Measurements from ENCODE around the gene NFYC.

NFYC gene

DNA sequence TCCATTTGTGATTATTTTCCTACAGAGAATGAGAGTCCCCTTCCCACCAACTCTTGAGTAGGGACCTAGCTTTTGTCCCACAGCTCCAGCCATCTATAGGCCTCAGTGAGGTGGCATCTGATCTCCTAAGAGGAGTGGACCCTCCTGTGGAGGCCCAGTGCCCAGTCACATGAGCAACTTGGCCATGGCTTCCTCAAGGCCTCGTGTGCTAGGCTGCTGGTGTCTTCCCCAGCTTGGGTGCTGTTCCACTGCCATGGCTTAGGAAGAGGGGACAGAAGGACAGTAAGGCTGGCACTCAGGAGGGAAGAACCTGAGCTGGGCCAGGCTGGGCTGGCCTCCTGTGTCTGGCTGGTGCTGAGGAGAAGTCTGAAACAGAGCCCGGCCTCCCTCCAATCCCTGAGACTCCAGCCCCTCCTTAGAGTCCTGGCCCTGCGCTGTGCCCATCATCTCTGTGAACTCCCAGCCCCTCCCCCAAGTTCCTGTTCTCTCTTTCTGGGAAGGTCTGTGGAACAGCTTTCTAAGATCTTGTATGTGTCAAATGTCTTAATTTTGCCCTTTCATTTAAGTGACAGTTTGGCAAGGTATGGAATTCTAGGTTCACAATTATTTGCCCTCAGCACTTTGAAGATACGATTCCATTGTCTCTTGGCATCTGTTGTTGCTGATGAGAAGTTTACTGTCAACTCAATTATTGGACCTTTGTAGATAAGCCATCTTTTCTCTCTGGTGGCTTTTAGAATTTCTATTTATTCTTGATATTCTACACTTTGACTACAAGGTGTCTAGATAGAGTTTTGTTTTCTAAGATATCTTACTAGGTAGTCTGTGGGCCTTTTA lies 85.0 kb downstream of the NFYC start:
- TF ChIP-seq SIN3A (IDR thresholded peaks at IDR 0.05; ENCODE audit: borderline replicate concordance, insufficient read depth, low read length): no peak
- no peak for TF ChIP-seq FOXP2 (optimal IDR thresholded peaks at IDR 0.05; ENCODE audit: borderline replicate concordance, extremely low read depth, extremely low read length, insufficient read depth)

DNA sequence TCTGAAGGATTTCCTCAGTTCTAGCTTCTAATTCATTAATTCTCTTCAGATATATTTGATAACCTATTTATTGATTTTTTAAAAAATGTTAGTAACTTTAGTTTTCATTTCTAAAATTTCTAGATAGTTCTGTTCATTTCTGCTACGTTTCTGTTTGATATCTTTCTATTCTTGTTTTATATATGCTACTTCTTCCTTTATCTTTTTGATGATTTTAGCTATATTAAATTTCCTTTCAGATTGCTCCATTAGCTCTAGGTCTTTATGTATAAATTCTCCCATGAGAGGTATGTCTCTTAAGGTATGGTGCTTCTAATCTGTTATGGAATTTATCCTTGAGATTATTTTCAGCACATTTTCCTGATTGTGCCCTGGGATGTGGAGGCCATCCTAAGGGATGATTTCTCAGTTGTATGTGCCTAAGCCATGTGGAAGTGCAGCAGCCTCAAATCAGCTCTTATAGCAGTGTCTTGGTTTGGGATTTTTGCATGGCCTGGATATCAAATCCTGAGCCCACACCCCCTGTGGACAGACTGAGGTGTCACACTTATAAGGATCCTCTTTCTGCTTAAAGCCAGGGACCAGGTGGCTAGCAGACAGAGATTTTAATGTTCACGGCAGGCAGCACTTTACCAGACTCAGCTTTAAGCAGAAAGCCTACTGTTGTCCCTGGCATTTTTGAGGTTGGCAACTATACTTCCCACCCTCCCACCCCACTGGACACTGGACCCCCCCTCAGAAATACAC lies 85.9 kb downstream of the NFYC start:
- TF ChIP-seq SIN3A (IDR thresholded peaks at IDR 0.05; ENCODE audit: borderline replicate concordance, insufficient read depth, low read length) (no peak), POLR2AphosphoS5 (IDR thresholded peaks at IDR 0.05; ENCODE audit: low read depth, low read length) (no peak), TAF1 (IDR thresholded peaks at IDR 0.05; ENCODE audit: borderline replicate concordance, insufficient read depth, low read length) (no peak), FOXP2 (optimal IDR thresholded peaks at IDR 0.05; ENCODE audit: borderline replicate concordance, extremely low read depth, extremely low read length, insufficient read depth) (no peak)
- TF ChIP-seq, protein P1, sequence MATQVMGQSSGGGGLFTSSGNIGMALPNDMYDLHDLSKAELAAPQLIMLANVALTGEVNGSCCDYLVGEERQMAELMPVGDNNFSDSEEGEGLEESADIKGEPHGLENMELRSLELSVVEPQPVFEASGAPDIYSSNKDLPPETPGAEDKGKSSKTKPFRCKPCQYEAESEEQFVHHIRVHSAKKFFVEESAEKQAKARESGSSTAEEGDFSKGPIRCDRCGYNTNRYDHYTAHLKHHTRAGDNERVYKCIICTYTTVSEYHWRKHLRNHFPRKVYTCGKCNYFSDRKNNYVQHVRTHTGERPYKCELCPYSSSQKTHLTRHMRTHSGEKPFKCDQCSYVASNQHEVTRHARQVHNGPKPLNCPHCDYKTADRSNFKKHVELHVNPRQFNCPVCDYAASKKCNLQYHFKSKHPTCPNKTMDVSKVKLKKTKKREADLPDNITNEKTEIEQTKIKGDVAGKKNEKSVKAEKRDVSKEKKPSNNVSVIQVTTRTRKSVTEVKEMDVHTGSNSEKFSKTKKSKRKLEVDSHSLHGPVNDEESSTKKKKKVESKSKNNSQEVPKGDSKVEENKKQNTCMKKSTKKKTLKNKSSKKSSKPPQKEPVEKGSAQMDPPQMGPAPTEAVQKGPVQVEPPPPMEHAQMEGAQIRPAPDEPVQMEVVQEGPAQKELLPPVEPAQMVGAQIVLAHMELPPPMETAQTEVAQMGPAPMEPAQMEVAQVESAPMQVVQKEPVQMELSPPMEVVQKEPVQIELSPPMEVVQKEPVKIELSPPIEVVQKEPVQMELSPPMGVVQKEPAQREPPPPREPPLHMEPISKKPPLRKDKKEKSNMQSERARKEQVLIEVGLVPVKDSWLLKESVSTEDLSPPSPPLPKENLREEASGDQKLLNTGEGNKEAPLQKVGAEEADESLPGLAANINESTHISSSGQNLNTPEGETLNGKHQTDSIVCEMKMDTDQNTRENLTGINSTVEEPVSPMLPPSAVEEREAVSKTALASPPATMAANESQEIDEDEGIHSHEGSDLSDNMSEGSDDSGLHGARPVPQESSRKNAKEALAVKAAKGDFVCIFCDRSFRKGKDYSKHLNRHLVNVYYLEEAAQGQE (IDR thresholded peaks at IDR 0.05; ENCODE audit: insufficient read depth in 1 of 2, low read depth in 2 of 2, low read length in 2 of 2): no peak

DNA sequence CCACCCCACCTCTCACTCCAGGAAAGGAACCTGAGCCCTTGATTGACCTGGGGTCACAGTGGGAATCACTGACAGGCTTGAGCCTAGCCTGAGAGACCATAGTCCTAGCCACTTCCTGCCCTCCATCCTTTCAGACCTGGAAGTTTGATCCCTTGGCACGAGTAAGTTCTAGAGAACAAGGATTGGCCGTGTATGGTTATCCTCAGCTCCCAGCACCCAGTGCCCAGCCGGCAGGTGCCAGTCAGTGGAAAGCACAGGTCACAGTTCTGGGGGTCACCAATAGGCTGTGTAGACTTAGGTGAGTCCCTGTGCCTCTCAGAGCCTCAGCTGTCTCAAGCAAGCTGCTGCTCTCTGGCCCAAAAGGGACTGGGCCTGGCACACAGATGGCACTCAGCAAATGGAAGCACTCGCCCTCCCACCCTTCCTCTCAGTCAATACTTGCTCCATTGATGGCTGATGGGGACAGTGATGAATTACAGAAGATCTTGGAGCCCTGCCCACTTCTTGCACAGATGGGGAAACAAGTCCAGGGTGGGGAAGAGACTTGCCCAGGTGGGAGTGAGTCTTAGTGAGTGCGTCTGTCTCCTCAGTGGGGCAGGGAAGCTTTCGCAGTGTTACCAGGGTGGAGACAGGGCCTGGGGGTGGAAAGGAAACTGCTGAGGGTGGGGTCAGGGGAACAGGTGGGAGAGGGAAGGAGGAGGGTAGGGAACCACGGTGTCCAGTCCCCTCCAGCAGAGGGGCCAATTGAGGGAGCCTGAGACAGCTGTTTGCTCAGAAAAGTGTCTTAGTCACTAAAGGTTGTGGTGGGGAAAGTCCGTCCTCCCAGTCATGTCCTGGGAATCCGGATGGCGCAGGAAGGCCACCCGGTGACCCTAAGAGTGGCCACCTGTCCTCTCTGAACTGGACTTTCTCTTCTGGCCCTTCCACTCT lies 89.4 kb downstream of the NFYC start:
- no peak for TF ChIP-seq SIN3A (IDR thresholded peaks at IDR 0.05; ENCODE audit: borderline replicate concordance, insufficient read depth, low read length)
- TF ChIP-seq, protein P1 (IDR thresholded peaks at IDR 0.05; ENCODE audit: insufficient read depth in 1 of 2, low read depth in 2 of 2, low read length in 2 of 2): no peak
- no peak for TF ChIP-seq TAF1 (IDR thresholded peaks at IDR 0.05; ENCODE audit: borderline replicate concordance, insufficient read depth, low read length)
- no peak for TF ChIP-seq FOXP2 (optimal IDR thresholded peaks at IDR 0.05; ENCODE audit: borderline replicate concordance, extremely low read depth, extremely low read length, insufficient read depth)
- TF ChIP-seq POLR2AphosphoS5 (IDR thresholded peaks at IDR 0.05; ENCODE audit: low read depth, low read length): no peak

DNA sequence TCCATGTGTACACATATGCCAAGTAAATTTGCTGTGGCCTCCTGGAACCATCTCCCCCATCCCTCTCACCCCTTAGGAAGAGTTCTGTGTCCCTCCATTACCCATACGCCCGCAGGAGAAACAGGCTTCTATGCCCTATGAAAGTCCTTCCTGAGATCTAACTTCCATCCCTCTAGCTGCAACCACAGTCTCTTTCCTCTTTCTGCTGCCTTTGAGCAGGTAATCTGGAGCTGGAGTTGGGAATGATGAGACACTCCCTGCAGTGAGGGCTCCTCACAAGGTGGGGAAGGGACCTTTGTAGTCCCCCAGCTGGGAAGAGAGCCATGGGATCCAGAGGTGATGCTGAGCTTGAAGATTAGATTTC lies 90.1 kb downstream of the NFYC start:
- TF ChIP-seq FOXP2 (optimal IDR thresholded peaks at IDR 0.05; ENCODE audit: borderline replicate concordance, extremely low read depth, extremely low read length, insufficient read depth): no peak
- no peak for TF ChIP-seq SIN3A (IDR thresholded peaks at IDR 0.05; ENCODE audit: borderline replicate concordance, insufficient read depth, low read length)
- no peak for TF ChIP-seq TAF1 (IDR thresholded peaks at IDR 0.05; ENCODE audit: borderline replicate concordance, insufficient read depth, low read length)
- no peak for TF ChIP-seq POLR2AphosphoS5 (IDR thresholded peaks at IDR 0.05; ENCODE audit: low read depth, low read length)
- TF ChIP-seq, protein P1 (IDR thresholded peaks at IDR 0.05; ENCODE audit: insufficient read depth in 1 of 2, low read depth in 2 of 2, low read length in 2 of 2): no peak

DNA sequence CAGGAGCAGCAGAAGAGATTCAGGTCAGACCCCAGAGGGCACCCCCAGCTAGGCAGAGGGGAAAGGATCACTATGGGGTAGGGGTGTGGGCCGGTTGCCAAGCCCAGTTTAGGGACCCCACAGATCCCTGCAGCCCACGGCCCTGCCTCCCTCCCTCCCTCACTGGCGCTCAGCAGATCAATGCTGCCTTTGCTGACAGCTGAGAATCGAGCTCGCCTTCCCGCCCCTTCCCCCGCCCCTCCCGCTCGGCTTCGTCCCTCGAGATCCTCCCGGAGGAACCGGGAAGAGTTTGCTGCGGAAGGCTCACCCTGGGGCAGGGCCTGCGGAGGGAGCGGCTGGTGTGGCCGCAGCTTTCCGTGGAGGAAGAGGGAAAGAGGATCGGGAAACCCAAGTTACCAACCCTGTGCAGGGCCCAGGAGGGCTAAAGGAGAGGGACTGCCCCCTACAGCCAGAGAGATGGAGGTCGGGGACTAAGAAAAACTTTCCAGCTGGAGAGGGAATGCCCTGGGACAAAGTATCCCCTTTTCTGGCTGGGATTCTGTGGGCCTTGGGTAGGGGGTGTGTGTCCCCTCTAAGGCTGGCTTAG lies 91.0 kb downstream of the NFYC start:
- no peak for TF ChIP-seq FOXP2 (optimal IDR thresholded peaks at IDR 0.05; ENCODE audit: borderline replicate concordance, extremely low read depth, extremely low read length, insufficient read depth)
- TF ChIP-seq POLR2AphosphoS5 (IDR thresholded peaks at IDR 0.05; ENCODE audit: low read depth, low read length): no peak
- no peak for TF ChIP-seq SIN3A (IDR thresholded peaks at IDR 0.05; ENCODE audit: borderline replicate concordance, insufficient read depth, low read length)
- no peak for TF ChIP-seq TAF1 (IDR thresholded peaks at IDR 0.05; ENCODE audit: borderline replicate concordance, insufficient read depth, low read length)

Measured in PFSK-1 (cell line).